Duodenal mucosa (tissue), 2 donors: ENCODE measurements around the gene FKBP14.

Experiments used
- H3K27ac ChIP-seq: one replicate; pipeline ENCODE4 v1.7.0; 2013; ENCODE audit warnings: low read depth, low read length
- H3K27me3 ChIP-seq, 2 donors: one replicate each; pipeline ENCODE4 v1.7.0; 2013; ENCODE audit warnings: low read length in 2 of 2, control low read depth in 1 of 2; ENCODE audit not compliant: insufficient read depth in 2 of 2, control insufficient read depth in 1 of 2
- H3K36me3 ChIP-seq, 2 donors: one replicate each; pipeline ENCODE4 v1.7.0; 2013; ENCODE audit warnings: low read length in 2 of 2, control low read depth in 1 of 2; ENCODE audit not compliant: insufficient read depth in 2 of 2, control insufficient read depth in 1 of 2
- H3K4me1 ChIP-seq, 2 donors: one replicate each; pipeline ENCODE4 v1.7.0; 2013; ENCODE audit warnings: low read length in 2 of 2, control low read depth in 1 of 2; ENCODE audit not compliant: insufficient read depth in 2 of 2, control insufficient read depth in 1 of 2
- H3K4me3 ChIP-seq, 2 donors: one replicate each; pipeline ENCODE4 v1.7.0; 2013; ENCODE audit warnings: low read length in 2 of 2, low read depth in 1 of 2
- H3K9ac ChIP-seq, 2 donors: one replicate each; pipeline ENCODE4 v1.7.0; 2013; ENCODE audit warnings: low read length in 2 of 2, low read depth in 1 of 2
- H3K9me3 ChIP-seq, 2 donors: one replicate each; pipeline ENCODE4 v1.7.0; 2013; ENCODE audit warnings: low read length in 2 of 2, control low read depth in 1 of 2; ENCODE audit not compliant: control insufficient read depth in 1 of 2

FKBP14 gene

DNA sequence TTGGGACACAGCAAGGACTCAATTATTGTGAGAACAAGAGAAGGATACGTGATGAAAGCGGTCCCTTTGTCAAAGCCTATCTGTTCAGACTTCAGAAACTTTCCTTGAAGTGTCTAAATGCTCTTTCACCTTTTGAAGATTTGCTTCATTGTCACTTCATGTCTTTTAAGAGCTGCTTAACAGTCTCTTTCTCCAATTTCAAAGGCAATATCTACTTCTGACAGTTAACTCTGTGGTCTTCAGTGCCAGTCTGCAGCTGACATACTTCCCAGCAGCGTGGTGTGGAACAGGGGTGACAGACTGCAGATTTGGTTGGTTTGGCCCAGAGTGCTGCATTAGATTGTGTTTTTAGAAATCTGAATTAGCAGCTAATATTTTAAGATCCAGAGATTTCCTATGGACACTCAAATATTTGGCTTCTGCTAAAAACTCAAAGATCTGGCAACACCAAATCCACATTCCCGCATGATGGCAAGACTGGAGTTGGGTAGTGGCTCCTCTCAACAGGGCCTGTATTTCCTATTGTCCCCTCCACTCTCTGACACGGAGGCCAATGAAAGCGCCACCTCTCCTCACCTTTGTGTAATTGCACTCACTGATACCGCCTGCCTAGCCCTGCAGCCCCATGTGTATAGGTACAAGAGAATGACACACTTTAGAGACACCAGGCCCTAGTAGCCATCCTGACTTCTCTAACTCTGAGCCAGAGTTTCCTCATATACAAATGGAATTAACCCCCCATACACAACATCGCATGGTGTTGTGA lies 48.4 kb downstream of the FKBP14 start:
- H3K27me3 ChIP-seq: no peaks in the 10 kb centered on the region
- H3K4me3 ChIP-seq: no peak overlapping the region
- no peak overlapping the region for H3K9ac ChIP-seq
- H3K4me1 ChIP-seq: peaks cover 4 to 5% of the 10 kb centered on the region in 2 donors
- H3K9me3 ChIP-seq: no peaks in the 10 kb centered on the region
- H3K27ac ChIP-seq: no peak overlapping the region
- H3K36me3 ChIP-seq: no peaks in the 10 kb centered on the region

DNA sequence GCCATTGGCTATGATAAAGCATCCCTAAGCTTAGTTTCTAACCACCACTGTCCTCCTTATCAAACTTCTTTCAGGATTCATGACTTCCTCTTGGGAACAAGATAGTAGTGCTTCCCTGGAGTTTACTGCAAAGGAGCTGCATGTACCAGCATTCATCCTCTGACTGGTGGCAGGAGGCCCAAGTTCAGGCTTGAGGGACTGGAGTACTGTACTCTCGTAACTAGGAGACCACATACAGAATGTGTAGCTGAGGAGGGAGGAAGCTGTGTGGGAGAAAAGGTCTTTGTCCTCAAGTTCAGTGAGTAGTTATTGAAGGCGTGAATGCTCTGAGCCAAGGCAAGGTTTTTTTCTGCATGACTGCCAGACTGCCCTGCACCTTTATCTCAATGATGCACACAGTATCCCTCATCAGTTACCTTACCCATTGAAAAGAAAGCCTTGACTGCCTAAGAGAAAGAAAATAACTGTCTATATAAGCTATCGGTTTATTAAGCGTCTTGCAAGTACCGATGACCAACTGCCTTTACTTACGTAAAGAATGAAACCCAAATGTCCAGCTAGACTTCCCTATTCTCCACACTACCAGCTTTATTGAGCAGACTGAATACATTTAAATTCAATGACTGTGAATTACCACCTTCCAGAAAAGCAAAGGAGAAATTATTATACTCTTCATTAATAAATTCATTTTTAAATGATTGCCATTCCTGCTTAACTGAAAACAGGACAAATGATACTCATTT lies 49.7 kb downstream of the FKBP14 start:
- no peak overlapping the region for H3K4me3 ChIP-seq
- no peaks in the 10 kb centered on the region for H3K9me3 ChIP-seq
- no peaks in the 10 kb centered on the region for H3K36me3 ChIP-seq
- H3K9ac ChIP-seq: no peak overlapping the region
- no peaks in the 10 kb centered on the region for H3K27me3 ChIP-seq
- peaks cover 4 to 5% of the 10 kb centered on the region in 2 donors for H3K4me1 ChIP-seq
- no peak overlapping the region for H3K27ac ChIP-seq

DNA sequence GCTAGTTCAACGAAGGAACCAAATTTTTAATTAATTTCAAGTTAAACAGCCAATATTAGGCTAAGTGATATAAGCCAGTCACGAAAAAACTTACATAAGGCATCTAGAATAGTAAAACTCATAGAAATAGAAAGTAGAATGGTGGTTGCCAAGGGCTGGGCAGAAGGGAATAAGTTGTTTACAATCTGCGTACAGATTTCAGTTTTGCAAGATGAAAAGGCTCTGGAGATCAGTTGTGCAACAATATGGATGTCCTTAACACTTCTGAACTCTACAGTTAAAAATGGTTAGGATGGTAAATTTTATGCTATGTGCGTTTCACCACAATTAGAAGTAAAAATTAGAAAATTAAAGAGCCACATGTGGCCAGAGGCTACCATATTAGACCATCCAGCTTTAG lies 50.2 kb downstream of the FKBP14 start:
- no peaks in the 10 kb centered on the region for H3K36me3 ChIP-seq
- H3K4me1 ChIP-seq: peaks cover 4 to 5% of the 10 kb centered on the region in 2 donors
- H3K9ac ChIP-seq: no peak overlapping the region
- no peak overlapping the region for H3K4me3 ChIP-seq
- H3K27me3 ChIP-seq: no peaks in the 10 kb centered on the region
- no peaks in the 10 kb centered on the region for H3K9me3 ChIP-seq
- no peak overlapping the region for H3K27ac ChIP-seq

DNA sequence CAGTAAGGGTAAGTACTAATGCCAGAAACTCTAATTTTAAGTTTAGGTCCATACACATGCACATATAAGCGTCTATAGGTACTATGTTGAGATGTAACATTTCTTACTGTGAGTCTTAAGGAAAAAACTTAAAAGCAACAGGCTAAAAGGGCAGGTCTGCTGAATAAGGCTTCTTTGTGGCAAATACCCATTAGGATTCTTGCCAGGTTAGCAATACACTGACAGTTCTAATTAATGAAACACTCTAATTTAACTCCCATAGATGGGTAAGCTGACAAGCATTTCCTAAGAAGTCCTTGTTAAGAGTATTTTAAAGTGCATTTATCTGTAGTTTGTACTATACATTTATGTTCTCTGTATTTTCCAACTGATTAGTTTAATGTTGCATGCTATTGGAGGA lies 50.9 kb downstream of the FKBP14 start:
- Histone ChIP-seq H3K4me3 (no peak overlapping the region), H3K27me3 (no peaks in the 10 kb centered on the region), H3K27ac (no peak overlapping the region), H3K4me1 (peaks cover 4 to 5% of the 10 kb centered on the region in 2 donors), H3K36me3 (no peaks in the 10 kb centered on the region), H3K9me3 (no peaks in the 10 kb centered on the region), H3K9ac (no peak overlapping the region)

DNA sequence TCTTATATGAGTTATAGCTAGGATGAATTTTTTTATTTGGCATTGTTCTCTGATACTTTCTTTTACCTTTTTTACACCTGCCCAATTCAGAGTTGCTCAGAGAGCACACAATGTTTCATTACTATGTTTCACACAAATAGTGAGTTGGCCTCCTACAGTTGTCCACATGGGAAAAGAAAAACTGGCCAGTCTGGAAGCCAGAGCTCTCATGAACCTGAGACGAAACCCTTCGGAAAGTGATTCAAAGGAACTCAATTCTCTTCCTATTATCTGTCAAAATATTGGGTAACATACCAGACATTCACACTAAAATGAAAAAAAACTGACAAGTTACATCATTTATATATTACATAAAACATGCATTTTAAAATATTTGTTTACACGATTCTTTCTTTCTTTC lies 52.2 kb downstream of the FKBP14 start:
- H3K27ac ChIP-seq: no peak overlapping the region
- H3K27me3 ChIP-seq: no peaks in the 10 kb centered on the region
- no peaks in the 10 kb centered on the region for H3K36me3 ChIP-seq
- H3K4me1 ChIP-seq: peaks cover 4 to 5% of the 10 kb centered on the region in 2 donors
- no peak overlapping the region for H3K4me3 ChIP-seq
- no peaks in the 10 kb centered on the region for H3K9me3 ChIP-seq
- no peak overlapping the region for H3K9ac ChIP-seq

DNA sequence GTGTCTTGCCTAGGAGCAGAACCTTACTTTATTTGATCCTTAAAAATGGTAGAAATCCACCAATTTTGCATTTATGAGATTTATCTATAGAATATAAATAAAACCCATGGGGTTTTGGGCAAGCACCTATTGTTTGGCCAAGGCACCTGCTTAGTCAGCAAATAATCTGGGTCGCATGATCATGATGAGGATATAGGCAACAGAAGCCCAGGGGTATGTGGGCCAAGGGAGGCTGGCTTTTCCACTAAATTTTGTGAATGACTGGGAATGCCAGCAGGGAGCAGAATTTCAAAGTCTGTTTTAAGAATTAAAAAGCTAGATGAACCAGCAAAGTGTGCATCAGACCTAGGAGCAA lies 54.2 kb downstream of the FKBP14 start:
- Histone ChIP-seq H3K9ac (no peak overlapping the region), H3K4me1 (peaks cover 4 to 5% of the 10 kb centered on the region in 2 donors), H3K4me3 (no peak overlapping the region), H3K36me3 (no peaks in the 10 kb centered on the region), H3K9me3 (peaks cover 0 to 4% of the 10 kb centered on the region in 2 donors), H3K27ac (no peak overlapping the region), H3K27me3 (no peaks in the 10 kb centered on the region)

DNA sequence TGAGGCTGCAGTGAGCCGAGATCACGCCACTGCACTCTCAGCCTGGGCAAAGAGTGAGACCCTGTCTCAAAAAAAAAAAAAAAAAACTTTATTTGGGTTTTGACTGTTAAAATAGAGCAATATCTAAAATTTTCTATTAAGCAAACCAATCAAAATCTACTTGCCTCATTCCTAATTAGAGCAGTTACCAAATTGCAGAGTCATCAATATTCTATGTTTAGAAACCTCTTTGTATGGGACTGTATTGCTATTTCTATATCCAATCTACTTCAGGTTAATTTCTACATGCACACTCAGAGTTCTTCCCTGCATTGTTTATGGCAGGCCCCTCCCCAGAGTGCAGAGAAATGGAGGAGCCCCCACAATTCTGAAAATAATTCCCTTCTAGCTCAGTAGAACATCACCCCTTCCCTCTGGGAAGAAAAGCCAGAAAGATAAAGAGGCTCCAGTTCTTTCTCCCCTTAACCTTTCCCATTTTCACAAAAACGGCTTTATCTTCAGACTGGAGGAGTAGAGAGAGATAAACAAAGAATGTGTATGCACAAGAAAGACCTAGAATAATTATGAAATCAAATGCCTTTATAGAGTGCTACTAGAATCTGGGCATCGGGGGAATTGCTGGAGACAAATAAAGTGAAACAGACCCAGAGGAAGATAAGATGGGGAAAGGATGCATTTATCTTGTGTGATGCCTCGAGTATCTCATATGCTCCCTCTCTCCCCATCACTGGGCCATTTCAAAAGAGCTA lies 54.8 kb downstream of the FKBP14 start:
- Histone ChIP-seq H3K27ac (no peak overlapping the region), H3K9me3 (peaks cover 0 to 4% of the 10 kb centered on the region in 2 donors), H3K36me3 (no peaks in the 10 kb centered on the region), H3K9ac (no peak overlapping the region), H3K27me3 (no peaks in the 10 kb centered on the region), H3K4me1 (peaks cover 3 to 4% of the 10 kb centered on the region in 2 donors), H3K4me3 (no peak overlapping the region)

DNA sequence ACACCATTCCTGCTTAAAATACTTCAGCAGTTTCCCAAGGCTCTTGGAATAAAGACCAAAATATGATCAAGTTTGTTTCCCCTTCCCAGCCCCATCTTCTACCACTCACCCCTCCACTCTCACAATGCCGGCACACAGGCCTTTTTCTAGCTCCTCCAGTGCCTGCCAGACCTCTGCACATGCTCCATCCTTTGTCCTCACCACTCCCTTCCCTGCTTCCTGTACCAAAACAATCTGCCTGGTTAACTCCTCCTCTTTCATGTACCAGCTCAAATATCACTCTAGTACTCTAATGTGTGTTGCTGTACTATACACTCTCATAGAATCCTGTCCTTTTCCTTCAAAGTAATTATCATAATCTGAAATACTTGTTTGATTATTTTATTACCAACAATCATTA lies 56.3 kb downstream of the FKBP14 start:
- Histone ChIP-seq H3K4me3 (no peak overlapping the region), H3K36me3 (no peaks in the 10 kb centered on the region), H3K4me1 (no peaks in the 10 kb centered on the region), H3K9me3 (peaks cover 0 to 4% of the 10 kb centered on the region in 2 donors), H3K27ac (no peak overlapping the region), H3K9ac (no peak overlapping the region), H3K27me3 (no peaks in the 10 kb centered on the region)

DNA sequence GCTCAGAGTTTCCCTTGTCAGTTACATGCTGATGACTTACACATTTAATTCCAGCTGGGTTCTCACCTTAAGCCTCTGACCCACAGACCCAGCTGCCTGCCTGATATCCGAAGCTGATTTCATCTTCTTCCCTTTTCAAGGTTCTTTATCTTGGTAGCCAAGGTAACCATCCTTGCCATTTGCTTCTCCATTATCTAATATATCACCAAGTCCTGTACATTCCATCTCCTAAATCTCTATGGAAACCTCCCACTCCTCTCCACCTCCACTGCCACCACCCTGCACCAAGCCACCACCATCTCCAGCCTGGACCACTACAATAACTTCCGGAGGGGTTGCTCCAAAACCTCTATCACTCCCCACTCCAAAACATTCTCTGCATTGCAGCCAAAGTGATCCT lies 56.8 kb downstream of the FKBP14 start:
- Histone ChIP-seq H3K27ac (no peak overlapping the region), H3K4me3 (no peak overlapping the region), H3K9me3 (peaks cover 0 to 4% of the 10 kb centered on the region in 2 donors), H3K9ac (no peak overlapping the region), H3K4me1 (no peaks in the 10 kb centered on the region), H3K27me3 (no peaks in the 10 kb centered on the region), H3K36me3 (no peaks in the 10 kb centered on the region)
